A549 (cell line): ENCODE measurements around the gene SEPTIN12. TPM values are rescaled to one million over a fixed set of nuclear protein-coding genes. Genes with fewer than 3 reads are reported as not detected.

Source experiments
- ATAC-seq, 2 experiments: fragments of 200-7000 bp in 1 of 2; fragments of >200 bp in 1 of 2; cut with Nextera tagmentation in 1 of 2; cut with Tn5 transposase in 1 of 2; 3 replicates each; pipeline versions ENCODE4 v1.8.0 to v1.9.1; 2018 to 2020; ENCODE audit warnings: mild to moderate bottlenecking in 1 of 2, moderate library complexity in 1 of 2
- CTCF ChIA-PET: fragments of 300-600 bp; sonication (Branson Sonifier 250); formaldehyde crosslinking; extraction: SDS; loops from one replicate; lab custom pipeline; 2021; ENCODE audit warnings: antibody characterized with exemption, inconsistent platforms; lab: Yijun Ruan, JAX
- POLR2A ChIA-PET: fragments of 350-600 bp; formaldehyde crosslinking; extraction: SDS; loops from one replicate; lab custom pipeline; 2021; ENCODE audit warnings: antibody characterized with exemption, inconsistent platforms; lab: Yijun Ruan, JAX
- DNase-seq, 2 experiments: peaks; one replicate each; pipeline versions ENCODE4 v3.0.0 to v3.0.0-alpha.2; 2011 to 2016; ENCODE audit warnings: low read depth in 1 of 2, low spot score in 1 of 2
- FAIRE-seq: peaks from 2 replicates; lab custom pipeline; 2011; peaks lifted over from hg19 to GRCh38; lab: Jason Lieb, UNC
- H3K27ac ChIP-seq, 2 experiments: fragments of >200 bp; sonication (Bioruptor Twin); formaldehyde crosslinking; 3 replicates each; pipeline ENCODE4 v1.5.1; 2016 to 2017
- H3K4me1 ChIP-seq: fragments of >200 bp; sonication (Bioruptor Twin); formaldehyde crosslinking; 3 replicates; pipeline ENCODE4 v1.6.1; 2016
- H3K4me2 ChIP-seq: fragments of >200 bp; sonication (Bioruptor Twin); formaldehyde crosslinking; 3 replicates; pipeline ENCODE4 v1.6.1; 2016
- H3K4me3 ChIP-seq: fragments of >200 bp; sonication (Bioruptor Twin); formaldehyde crosslinking; 3 replicates; pipeline ENCODE4 v1.5.1; 2016
- H3K9me3 ChIP-seq: fragments of >200 bp; sonication (Bioruptor Twin); formaldehyde crosslinking; 3 replicates; pipeline ENCODE4 v1.6.1; 2016
- BCL3 ChIP-seq: fragments of >200 bp; sonication (Bioruptor Twin); formaldehyde crosslinking; IDR thresholded peaks from 3 replicates; pipeline ENCODE4 v1.6.1; 2016
- CHD2 ChIP-seq: fragments of 150-350 bp; IDR thresholded peaks from 2 replicates; pipeline ENCODE4 v1.6.1; 2014; ENCODE audit warnings: low read length; ENCODE audit not compliant: partially characterized antibody
- ELK1 ChIP-seq: fragments of 150-350 bp; IDR thresholded peaks from 2 replicates; pipeline ENCODE4 v1.6.1; 2014; ENCODE audit warnings: low read depth, mild to moderate bottlenecking, low read length
- ESRRA ChIP-seq: fragments of 150-350 bp; IDR thresholded peaks from 2 replicates; pipeline ENCODE4 v1.6.1; 2014; ENCODE audit warnings: mild to moderate bottlenecking, low read length, borderline replicate concordance
- HDAC2 ChIP-seq: fragments of 200-600 bp; sonication (generic); IDR thresholded peaks from 2 replicates; pipeline ENCODE4 v1.6.1; 2016
- HES2 ChIP-seq: fragments of >200 bp; sonication (Bioruptor Twin); formaldehyde crosslinking; IDR thresholded peaks from 2 replicates; pipeline ENCODE4 v1.6.1; 2016
- HOXA7 ChIP-seq: fragments of 250-450 bp; sonication (Bioruptor Pico); IDR thresholded peaks from 2 replicates; pipeline ENCODE4 v1.5.0; 2020; ENCODE audit warnings: mild to moderate bottlenecking, moderate library complexity
- HOXB13 ChIP-seq: fragments of 250-450 bp; sonication (Bioruptor Pico); IDR thresholded peaks from 2 replicates; pipeline ENCODE4 v1.5.0; 2020; ENCODE audit warnings: low read depth, mild to moderate bottlenecking, moderate library complexity
- HOXB5 ChIP-seq: fragments of 250-450 bp; sonication (Bioruptor Pico); IDR thresholded peaks from 2 replicates; pipeline ENCODE4 v1.5.0; 2020; ENCODE audit warnings: mild to moderate bottlenecking, moderate library complexity
- JUN ChIP-seq, 2 experiments: fragments of >200 bp; sonication (Bioruptor Twin); formaldehyde crosslinking; IDR thresholded peaks; 2 replicates in 1 of 2; 3 replicates in 1 of 2; pipeline ENCODE4 v1.6.1; 2016 to 2017
- KDM1A ChIP-seq: fragments of 200-600 bp; sonication (generic); IDR thresholded peaks from 2 replicates; pipeline ENCODE4 v1.6.1; 2016; ENCODE audit warnings: low read depth, mild to moderate bottlenecking
- MAFK ChIP-seq: fragments of 450-650 bp; IDR thresholded peaks from 2 replicates; pipeline ENCODE4 v1.6.1; 2014; ENCODE audit not compliant: partially characterized antibody
- MYC ChIP-seq: IDR thresholded peaks from 2 replicates; pipeline ENCODE4 v1.6.1; 2012; ENCODE audit warnings: mild to moderate bottlenecking, inconsistent platforms, low read length, improper control_type of control experiment, borderline replicate concordance
- NPAS2 ChIP-seq: fragments of 250-450 bp; sonication (Bioruptor Pico); IDR thresholded peaks from 2 replicates; pipeline ENCODE4 v1.8.0; 2022; ENCODE audit warnings: mild to moderate bottlenecking, moderate library complexity, borderline replicate concordance
- PHF8 ChIP-seq: fragments of 200-600 bp; sonication (generic); IDR thresholded peaks from 2 replicates; pipeline ENCODE4 v1.6.1; 2016; ENCODE audit warnings: low read depth, mild to moderate bottlenecking, antibody characterized with exemption, moderate library complexity, borderline replicate concordance
- POLR2A ChIP-seq: IDR thresholded peaks from 2 replicates; pipeline ENCODE4 v1.6.1; 2012; ENCODE audit warnings: mild to moderate bottlenecking, low read length
- RCOR1 ChIP-seq: fragments of 150-350 bp; IDR thresholded peaks from 2 replicates; pipeline ENCODE4 v1.6.1; 2014; ENCODE audit warnings: antibody characterized with exemption, low read length, low read depth
- RFX5 ChIP-seq: fragments of 450-650 bp; IDR thresholded peaks from 2 replicates; pipeline ENCODE4 v1.7.1; 2014; ENCODE audit warnings: antibody characterized with exemption, mild to moderate bottlenecking, moderate library complexity
- SMC3 ChIP-seq: fragments of >200 bp; sonication (Bioruptor Twin); formaldehyde crosslinking; IDR thresholded peaks from 3 replicates; pipeline ENCODE4 v1.6.1; 2018; ENCODE audit warnings: inconsistent platforms
- SREBF2 ChIP-seq: fragments of 450-650 bp; IDR thresholded peaks from 2 replicates; pipeline ENCODE4 v1.6.1; 2014; ENCODE audit warnings: mild to moderate bottlenecking, moderate library complexity
- TFCP2L1 ChIP-seq: fragments of 250-450 bp; sonication (Bioruptor Pico); IDR thresholded peaks from 2 replicates; pipeline ENCODE4 v1.5.0; 2021; ENCODE audit warnings: mild to moderate bottlenecking
- TP53 ChIP-seq: fragments of 250-450 bp; sonication (Bioruptor Pico); IDR thresholded peaks from 2 replicates; pipeline ENCODE4 v1.5.0; 2021; ENCODE audit warnings: mild to moderate bottlenecking, moderate library complexity
- ZNF302 ChIP-seq: fragments of 250-450 bp; sonication (Bioruptor Pico); IDR thresholded peaks from 2 replicates; pipeline ENCODE4 v1.9.0; 2021; ENCODE audit warnings: inconsistent platforms, mild to moderate bottlenecking, moderate library complexity
- WGBS: methylation state at CpG from one replicate; pipeline ENCODE4 v1.1.6; 2017; ENCODE audit errors: missing lambda C conversion rate; 5-methylcytosine and 5-hydroxymethylcytosine counted together
- polyA plus RNA-seq, 4 experiments: library from polyadenylated mRNA; depleted of rRNA in 3 of 4; stranded (reverse); fragments of >200 nt; fragmentation: RNase III in 1 of 4; extraction: RNeasy Plus Mini Kit Qiagen cat#74134 plus additional on column Dnase treatment in 1 of 4; gene quantifications; 2 replicates in 3 of 4; 3 replicates in 1 of 4; pipeline ENCODE4 v1.2.3, GENCODE V29; 2011 to 2017

Gene SEPTIN12
- polyA plus RNA-seq, 2 of the 4 experiments (the other 2 are of a cell fraction) = 0.14 TPM; not detected in 1

GRCh38 chr16:4737545-4737944, 50.6 kb downstream of the SEPTIN12 start (continued):
- TF ChIP-seq KDM1A (no peak), TFCP2L1 (CRISPR knock-in tag) (no peak), TP53 (no peak), HES2 (no peak), ESRRA (no peak), RFX5 (no peak), MAFK (no peak), HOXA7 (CRISPR knock-in tag) (no peak)

GRCh38 chr16:4736546-4736945, 51.6 kb downstream of the SEPTIN12 start:
- no peak for ATAC-seq
- FAIRE-seq = no peak
- WGBS = 78% methylated on average over 4 of the region's 4 CpGs
- ChIA-PET POLR2A (interaction anchor here (1.3 kb wide), 1 partner anchor 66 kb away, joined by 3 read pairs; the partner anchor contains the start of gene ROGDI), CTCF (interaction anchor here (0.7 kb wide), 2 partner anchors 35 to 220 kb away, joined by 3 read pairs; no protein-coding TSS in a partner anchor)
- TF ChIP-seq JUN (IDR thresholded peaks at IDR 0.05) (no peak), HDAC2 (no peak), ELK1 (no peak), MAFK (peak; percentile 76), PHF8 (no peak)
- no peak overlapping the region for H3K27ac ChIP-seq
- H3K4me1 ChIP-seq = peaks cover 8% of the 10 kb centered on the region; the same call in 1 of the 3 replicates
- H3K9me3 ChIP-seq = no peaks in the 10 kb centered on the region
- no peak overlapping the region for H3K4me2 ChIP-seq
- H3K4me3 ChIP-seq = no peak overlapping the region
- no peak for DNase-seq

- ATAC-seq = peak; percentile 77 to 83
- Histone ChIP-seq H3K4me1 (peaks cover 8% of the 10 kb centered on the region; the same call in 1 of the 3 replicates), H3K27ac (peak overlapping the region; percentile 78 to 94), H3K4me2 (peak overlapping the region; percentile 90), H3K4me3 (peak overlapping the region; percentile 92), H3K9me3 (no peaks in the 10 kb centered on the region)
- peak; percentile 73 to 81 for DNase-seq
- CTCF ChIA-PET = interaction anchor here (0.9 to 2.0 kb wide), 3 partner anchors 10 to 221 kb away, joined by 4 to 8 read pairs (median 4); no protein-coding TSS in a partner anchor
- WGBS = 27% methylated on average over 24 of the region's 38 CpGs
- TF ChIP-seq HOXB5 = no peak
- no peak for TF ChIP-seq RCOR1
- peak; percentile 55 for TF ChIP-seq POLR2A
- no peak for TF ChIP-seq SMC3
- 0 out of 3 replicates have a peak, but pooled peaks have one; percentile 33 for TF ChIP-seq BCL3
- TF ChIP-seq ZNF302 (CRISPR knock-in tag) = no peak
- TF ChIP-seq MYC = peak; percentile 72; the same call in 1 of the 2 replicates
- no peak for TF ChIP-seq HOXB13 (CRISPR knock-in tag)
- TF ChIP-seq ELK1 = no peak
- no peak for TF ChIP-seq NPAS2 (CRISPR knock-in tag)
- TF ChIP-seq SREBF2 = no peak
- TF ChIP-seq CHD2 = no peak
- POLR2A ChIA-PET = interaction anchor here (0.6 to 2.4 kb wide), 18 partner anchors 9 to 223 kb away, joined by 3 to 25 read pairs (median 4); partner anchors contain the start of genes NUDT16L1, ROGDI, SEC14L5 and ZNF500
- no peak for FAIRE-seq
Observed at GRCh38 chr16:4734730-4735535, 53.2 kb downstream of the SEPTIN12 start.
